Activated CD8-positive, alpha-beta memory T cell treated with anti-CD3 and anti-CD28 coated beads, Interleukin-2, amount 50 U/mL, for 1 hour (primary cell): ENCODE data around the gene KIAA1958.

ENCODE experiments used
- DNase-seq: peaks from one replicate; pipeline ENCODE4 v3.0.0-alpha.2; 2020; ENCODE audit errors: extremely low read depth

Gene KIAA1958

GRCh38 chr9:112601636-112602035 lies 115.0 kb downstream of the KIAA1958 start:
- DNase-seq, result no peak

- no peak for DNase-seq
Observed at GRCh38 chr9:112604790-112605189, 118.2 kb downstream of the KIAA1958 start.

GRCh38 chr9:112605518-112605917 lies 118.9 kb downstream of the KIAA1958 start:
- no peak for DNase-seq

- DNase-seq, result no peak
Observed at GRCh38 chr9:112605963-112606699, 119.5 kb downstream of the KIAA1958 start.

GRCh38 chr9:112608851-112609250 lies 122.2 kb downstream of the KIAA1958 start:
- no peak for DNase-seq

GRCh38 chr9:112615584-112616266 lies 129.1 kb downstream of the KIAA1958 start:
- no peak for DNase-seq

- no peak for DNase-seq
Observed at GRCh38 chr9:112617371-112617770, 130.7 kb downstream of the KIAA1958 start.

- DNase-seq, result no peak
Observed at GRCh38 chr9:112618385-112619009, 131.9 kb downstream of the KIAA1958 start.

- DNase-seq, result no peak
Observed at GRCh38 chr9:112620388-112620787, 133.8 kb downstream of the KIAA1958 start.

GRCh38 chr9:112621018-112621655 lies 134.5 kb downstream of the KIAA1958 start:
- DNase-seq, result no peak

- DNase-seq, result no peak
Observed at GRCh38 chr9:112623198-112623597, 136.6 kb downstream of the KIAA1958 start.

- DNase-seq, result no peak
Observed at GRCh38 chr9:112624711-112625707, 138.4 kb downstream of the KIAA1958 start.

- no peak for DNase-seq
Observed at GRCh38 chr9:112629671-112630485, 143.3 kb downstream of the KIAA1958 start.

GRCh38 chr9:112631313-112632070 lies 144.9 kb downstream of the KIAA1958 start:
- DNase-seq, result no peak

GRCh38 chr9:112640311-112640710 lies 153.7 kb downstream of the KIAA1958 start:
- DNase-seq, result no peak

GRCh38 chr9:112642126-112642525 lies 155.5 kb downstream of the KIAA1958 start:
- DNase-seq, result no peak

GRCh38 chr9:112647596-112647995 lies 161.0 kb downstream of the KIAA1958 start:
- DNase-seq, result no peak

GRCh38 chr9:112648624-112649023 lies 162.0 kb downstream of the KIAA1958 start:
- no peak for DNase-seq

GRCh38 chr9:112654282-112654681 lies 167.7 kb downstream of the KIAA1958 start:
- DNase-seq, result no peak

- no peak for DNase-seq
Observed at GRCh38 chr9:112655668-112656067, 169.0 kb downstream of the KIAA1958 start.
